GM18520 (cell line): ENCODE results near the gene RHPN2.
"Not testable (repeated sequence)": the region's sequence is repeated elsewhere in the genome, so short reads cannot be mapped to it uniquely, and the experiment has no call there.

Experiments
- ATAC-seq: cut with Tn5 transposase; IDR thresholded peaks from one replicate; pipeline ENCODE4 v1.9.1; 2021; ENCODE audit not compliant: unreplicated experiment

RHPN2 gene

DNA sequence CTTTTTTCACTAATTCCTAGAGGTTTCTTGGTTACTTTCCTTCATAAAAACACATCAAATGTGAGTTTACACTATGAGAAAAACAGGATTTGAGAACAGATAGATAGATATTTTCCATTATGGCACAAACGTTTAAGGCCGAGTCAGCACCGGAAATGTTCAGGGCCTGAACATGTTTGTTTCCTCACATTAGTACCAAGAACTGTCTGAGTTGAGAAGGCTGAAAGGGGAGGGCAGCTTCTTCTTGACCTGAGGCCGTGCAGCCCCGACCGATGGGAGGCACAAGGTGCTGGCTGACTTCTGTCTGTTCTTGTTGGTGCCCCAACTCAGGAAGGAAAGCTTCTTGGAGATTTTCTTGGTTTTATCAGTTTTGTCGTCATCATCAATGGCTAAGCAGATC, 84.9 kb downstream of the RHPN2 start:
- ATAC-seq = not testable (repeated sequence)

DNA sequence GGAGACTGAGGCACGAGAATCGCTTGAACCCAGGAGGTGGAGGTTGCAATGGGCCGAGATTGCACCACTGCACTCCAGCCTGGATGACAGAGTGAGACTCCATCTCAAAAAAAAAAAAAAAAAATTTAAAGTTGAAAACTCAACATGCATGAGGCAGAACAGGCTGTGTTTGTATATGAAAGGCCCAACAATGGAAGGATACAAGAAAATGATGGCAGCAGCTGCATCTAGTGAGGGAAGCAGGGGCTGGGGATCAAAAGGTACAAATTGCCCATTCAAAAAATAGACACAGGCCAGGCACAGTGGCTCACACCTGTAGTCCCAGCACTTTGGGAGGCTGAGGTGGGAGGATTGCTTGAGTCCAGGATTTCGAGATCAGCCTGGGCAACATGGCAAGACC, 86.9 kb downstream of the RHPN2 start:
- not testable (repeated sequence) for ATAC-seq

DNA sequence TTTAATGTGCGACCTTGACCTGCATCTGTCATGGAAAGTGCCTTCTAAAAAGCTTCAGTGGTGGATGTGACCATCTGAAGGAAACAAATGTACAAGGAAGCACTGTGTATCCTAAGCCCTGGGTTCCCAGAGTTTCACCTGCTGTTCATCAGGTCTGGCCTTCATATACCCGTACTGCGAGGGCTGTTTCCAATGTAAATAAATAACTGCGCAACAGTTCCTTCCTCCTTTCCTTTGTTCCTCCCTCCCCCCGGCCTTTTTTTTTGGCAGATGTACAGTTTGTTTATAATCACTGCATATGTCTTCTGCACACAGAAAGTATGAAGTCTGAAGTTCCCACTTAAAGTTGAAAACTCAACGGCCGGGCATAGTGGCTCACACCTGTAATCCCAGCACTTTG, 87.4 kb downstream of the RHPN2 start:
- no peak for ATAC-seq

DNA sequence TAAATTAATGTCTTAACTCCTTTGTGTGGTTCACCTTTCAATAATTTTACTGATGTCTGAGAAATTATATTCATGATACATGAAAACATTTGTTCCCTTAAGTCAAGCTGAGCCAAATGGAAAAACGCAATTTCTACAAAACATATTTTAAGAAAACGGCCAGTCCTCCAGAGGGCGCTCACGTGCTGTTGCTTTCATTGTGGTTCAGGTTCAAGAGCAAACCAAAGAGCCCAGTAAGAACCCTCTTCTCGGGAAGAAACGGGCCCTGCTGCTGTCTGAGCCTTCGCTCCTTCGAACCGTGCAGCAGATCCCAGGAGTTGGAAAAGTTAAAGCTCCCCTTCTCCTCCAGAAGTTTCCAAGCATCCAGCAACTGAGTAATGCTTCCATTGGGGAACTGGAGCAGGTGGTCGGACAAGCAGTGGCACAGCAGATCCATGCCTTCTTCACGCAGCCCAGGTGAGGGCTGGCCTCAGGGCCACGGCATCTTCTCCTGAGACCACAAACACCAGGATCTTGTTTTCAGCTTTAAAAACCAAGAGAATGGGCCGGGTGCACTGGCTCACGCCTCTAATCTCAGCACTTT, 88.4 kb downstream of the RHPN2 start:
- no peak for ATAC-seq

DNA sequence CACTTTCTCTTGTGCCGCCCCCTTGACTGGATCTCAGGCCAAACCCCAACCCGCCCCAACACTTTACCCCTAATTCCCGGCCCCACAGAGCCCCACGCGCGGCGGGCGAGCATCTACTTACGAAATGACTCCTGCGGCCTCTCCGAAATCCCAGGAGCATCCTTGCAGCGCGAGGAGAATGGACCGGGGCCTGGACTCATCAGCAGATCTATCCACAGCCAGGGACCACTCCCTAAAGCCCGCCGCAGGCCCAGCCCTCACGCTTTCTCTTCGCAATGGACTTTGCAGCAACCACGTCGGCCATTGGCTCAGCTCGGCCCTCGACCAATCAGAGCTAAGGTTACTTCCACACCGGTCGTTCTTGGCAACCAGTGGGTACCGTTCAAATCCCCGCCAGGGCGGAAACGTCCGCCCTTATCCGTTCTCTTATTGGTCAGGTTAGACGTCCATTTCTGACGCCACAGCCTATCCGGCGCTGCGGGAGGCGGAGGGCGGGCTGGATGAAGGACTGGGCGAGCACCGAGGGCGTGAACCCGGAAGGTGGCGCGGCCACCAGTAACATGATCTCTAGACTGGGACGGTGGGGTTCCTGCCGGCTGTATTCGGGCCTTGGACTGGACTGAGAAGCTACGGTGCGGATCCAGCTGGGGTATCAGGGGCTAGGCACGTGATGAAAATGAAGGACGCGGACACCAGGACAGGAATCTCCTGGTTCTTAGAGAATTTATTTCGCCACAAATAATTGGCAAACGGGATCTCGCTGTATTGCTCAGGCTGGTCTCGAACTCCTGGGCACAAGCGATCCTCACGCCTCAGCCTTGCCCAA, 92.8 kb downstream of the RHPN2 start, which contains the start of the genes CEP89 and FAAP24:
Gene CEP89, minus strand, starts transcription at position 244 of the 826 bp plus-strand sequence. Its CDS starts 84 bp downstream, at position 160.
Gene FAAP24, plus strand, starts transcription at position 528 of the 826 bp plus-strand sequence. CDS start 955 bp downstream, outside the sequence.
- ATAC-seq = peak; percentile 100

DNA sequence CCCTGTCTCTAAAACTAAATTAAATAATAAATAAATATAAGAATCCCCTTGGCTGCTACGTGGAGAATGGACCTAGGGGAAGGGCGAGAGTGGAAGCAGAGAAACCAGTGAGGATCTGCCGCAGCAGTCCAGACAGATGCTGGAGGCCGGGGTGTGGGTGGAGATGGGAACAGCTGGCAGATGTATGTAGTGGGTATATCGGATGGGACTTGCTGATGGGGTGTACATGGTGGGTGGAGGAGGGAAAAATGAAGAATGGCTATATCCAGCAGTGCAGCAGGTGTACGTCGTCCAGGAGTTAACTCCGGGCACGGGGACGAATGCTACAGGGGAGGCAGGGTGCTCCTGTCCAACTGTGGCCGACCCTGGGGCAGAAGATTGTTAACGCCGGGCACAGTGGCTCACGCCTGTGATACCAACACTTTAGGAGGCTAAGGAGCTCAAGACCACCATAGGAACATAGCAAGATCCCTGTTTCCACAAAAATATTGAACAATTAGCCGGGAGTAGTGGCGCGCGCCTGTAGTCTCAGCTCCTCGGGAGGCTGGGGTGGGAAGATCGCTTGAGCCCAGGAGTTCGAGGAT, 93.6 kb downstream of the RHPN2 start:
- ATAC-seq = no peak

DNA sequence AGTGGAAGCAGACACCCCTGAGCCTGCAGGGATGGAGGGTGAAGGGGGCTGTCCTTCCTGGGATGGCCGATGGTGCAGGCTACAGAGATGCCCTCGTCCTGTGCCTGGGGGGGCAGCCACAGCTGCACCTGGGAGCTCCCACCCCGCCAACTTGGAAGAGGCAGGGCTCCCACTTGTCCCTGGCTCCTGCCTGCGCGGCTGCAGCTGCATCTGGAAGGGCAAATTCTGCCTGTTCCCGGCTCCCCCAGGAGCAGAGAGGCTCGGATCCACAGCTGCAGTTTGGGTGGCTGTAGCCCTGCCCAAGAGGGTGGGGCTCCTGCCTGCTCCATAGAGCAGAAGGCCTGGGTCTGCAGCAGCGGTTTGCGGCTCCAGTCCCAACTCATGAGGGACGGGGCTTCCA, 95.1 kb downstream of the RHPN2 start:
- no peak for ATAC-seq

DNA sequence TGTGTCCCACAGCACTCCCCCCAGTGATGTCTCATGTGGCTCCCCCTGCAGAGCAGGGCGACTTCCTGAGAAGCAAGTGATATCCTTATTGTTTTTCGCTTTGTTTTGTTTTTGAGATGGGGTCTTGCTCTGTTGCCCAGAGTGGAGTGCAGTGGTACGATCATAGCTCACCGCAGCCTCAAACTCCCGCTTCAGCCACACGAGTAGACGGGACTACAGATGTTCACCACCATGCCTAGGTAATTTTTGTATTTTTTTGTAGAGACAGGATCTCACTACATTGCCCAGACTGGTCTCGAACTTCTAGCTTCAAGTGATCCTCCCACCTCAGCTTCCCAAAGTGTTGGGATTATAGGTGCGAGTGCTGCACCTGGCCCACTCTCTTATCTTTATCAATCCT, 97.9 kb downstream of the RHPN2 start:
- ATAC-seq = no peak

DNA sequence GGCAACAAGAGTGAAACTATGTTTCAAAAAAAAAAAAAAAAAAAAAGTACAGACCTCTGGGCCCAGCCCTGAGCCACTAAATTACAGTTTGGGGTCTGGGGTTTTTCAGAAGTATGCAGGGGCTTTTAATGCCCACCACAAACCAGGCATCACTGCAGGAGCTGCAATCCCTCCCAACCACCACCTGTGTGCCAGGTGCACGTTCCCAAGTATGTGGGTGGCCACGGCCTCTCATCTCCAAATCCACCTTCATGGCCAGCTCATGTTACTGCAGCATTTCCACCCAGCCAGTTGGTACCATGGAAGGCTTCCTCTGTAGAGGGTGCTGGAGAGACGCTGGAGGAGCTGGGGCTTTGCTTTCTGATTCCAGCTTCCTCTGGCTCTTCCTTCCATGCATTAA, 119.4 kb downstream of the RHPN2 start:
- no peak for ATAC-seq

DNA sequence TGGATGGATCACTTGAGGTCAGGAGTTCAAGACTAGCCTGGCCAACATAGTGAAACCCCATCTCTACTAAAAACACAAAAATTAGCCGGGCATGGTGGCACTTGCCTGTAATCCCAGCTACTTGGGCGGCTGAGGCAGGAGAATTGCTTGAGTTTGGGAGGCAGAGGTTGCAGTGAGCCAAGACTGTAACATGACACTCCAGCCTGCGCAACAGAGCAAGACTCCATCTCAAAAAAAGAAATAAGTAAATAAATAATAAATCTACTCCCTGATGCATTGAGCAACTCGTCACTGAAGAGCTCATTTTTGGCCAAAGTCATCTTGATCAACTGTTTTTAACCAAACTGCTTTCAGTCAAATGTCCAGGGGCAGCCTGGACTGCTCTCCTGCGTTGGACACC, 123.4 kb downstream of the RHPN2 start:
- not testable (repeated sequence) for ATAC-seq

DNA sequence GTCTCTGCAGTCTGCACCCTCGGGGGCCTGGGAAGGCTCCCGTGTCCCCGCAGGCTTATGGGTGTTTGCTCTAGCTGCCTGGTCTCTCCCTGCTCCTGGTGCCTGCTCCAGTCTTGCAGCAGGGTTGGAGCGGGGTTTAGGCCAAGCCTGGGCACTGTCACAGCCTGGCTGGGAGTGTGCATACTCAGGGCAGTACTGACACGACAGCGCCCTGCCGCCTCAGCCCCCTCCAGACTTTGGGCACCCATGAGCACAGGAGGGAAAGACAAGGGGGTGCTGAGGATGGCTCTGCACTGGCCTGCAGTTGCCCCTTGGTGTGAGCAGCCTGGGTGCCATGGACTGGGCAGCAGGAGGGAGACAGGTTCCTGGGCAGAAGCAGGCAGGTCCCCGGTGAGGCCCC, 128.6 kb downstream of the RHPN2 start:
- no peak for ATAC-seq

DNA sequence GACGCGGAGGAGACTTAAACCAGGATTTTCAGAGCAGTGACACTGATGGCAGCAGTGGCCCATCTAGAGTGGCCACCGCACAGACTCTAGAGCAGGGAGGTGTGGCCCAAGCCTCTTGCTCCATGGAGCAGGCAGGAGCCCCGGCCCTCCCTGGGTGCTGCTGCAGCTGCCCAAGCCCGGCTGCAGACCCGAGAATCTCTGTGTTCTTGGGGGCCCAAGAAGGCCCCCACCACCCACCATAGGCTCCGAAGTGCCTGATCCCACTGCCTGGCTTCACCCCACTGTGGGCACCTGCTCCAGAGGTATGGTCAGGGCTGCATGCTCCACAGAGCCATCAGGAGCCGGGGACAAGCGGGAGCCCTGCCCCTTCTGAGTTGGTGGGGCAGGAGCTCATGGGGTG, 129.1 kb downstream of the RHPN2 start:
- ATAC-seq = no peak

DNA sequence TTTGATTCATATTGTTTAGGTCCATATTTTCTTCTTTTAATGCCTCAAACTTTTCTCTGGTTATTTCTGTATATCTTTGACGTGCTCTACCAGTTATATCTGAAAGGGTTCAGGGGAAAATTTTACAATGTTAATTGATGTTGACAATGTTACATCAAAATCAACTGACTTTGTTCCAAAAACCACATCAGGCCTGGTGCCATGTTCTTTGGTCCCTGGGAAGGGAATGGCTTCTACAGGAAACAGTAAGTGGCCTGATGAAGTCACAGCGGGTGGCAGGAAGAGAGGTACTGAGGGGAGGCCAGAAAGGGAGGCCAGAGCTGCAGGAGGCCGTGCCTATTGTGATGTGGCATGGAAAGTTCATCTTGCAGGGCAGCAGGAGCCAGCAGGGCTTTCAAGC, 131.1 kb downstream of the RHPN2 start:
- ATAC-seq = no peak

DNA sequence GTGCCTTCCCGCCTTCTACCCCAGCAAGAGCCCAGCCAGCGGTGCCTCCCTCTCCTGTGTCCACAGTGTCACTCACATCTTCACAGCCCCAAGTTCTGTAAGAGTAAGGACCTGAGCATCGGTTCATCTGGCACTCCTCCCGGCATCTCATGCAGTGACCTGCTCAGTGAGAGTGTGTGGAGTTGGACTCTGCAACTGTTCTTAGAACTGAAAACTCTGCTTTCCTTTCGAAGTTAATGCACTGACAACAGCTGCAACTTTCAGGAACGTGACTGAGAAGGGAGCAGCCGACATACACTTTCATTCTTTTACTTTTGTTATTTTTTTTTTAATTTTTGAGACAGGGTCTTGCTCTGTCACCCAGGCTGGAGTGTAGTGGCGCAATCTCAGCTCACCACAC, 134.1 kb downstream of the RHPN2 start:
- ATAC-seq = no peak

DNA sequence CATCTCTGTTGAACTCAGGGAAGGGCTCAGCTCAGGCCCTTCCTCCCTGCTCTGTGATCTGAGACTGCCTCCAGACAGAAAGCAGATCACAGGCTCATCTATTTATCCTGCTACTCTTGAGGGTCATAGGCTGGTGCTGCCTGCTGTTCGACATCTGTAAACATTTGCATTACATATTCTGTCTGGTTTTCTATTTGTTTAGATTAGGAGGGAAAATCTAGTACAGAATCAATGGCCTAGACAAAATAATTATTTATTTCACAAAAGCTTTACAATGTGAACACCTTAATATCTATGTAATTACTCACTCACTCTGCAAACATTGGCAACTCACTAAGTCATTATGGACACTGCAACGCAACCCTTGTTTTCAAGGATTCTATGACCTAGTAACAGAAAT, 135.9 kb downstream of the RHPN2 start:
- ATAC-seq = no peak
